H1 (cell line): ENCODE results near the gene PTPN18. TPM values are rescaled to one million over a fixed set of nuclear protein-coding genes. Genes with fewer than 3 reads are reported as not detected.
A peak's percentile ranks its signal among the peaks of the same experiment; 100 is the strongest.

Experiments used
- CTCF ChIA-PET: fragments of 300-600 bp; sonication (Branson Sonifier 250); formaldehyde crosslinking; loops from one replicate; lab custom pipeline; 2021; ENCODE audit not compliant: partially characterized antibody; lab: Charles Lee
- POLR2A ChIA-PET: fragments of 300-600 bp; sonication (Branson Sonifier 250); formaldehyde crosslinking; loops from one replicate; lab custom pipeline; 2021; ENCODE audit warnings: inconsistent platforms; ENCODE audit not compliant: partially characterized antibody; lab: Charles Lee
- DNase-seq, 2 experiments: peaks; one replicate each; pipeline versions ENCODE4 v3.0.0 to v3.0.0-alpha.2; 2010 to 2022; ENCODE audit warnings: low spot score in 2 of 2, low read depth in 1 of 2, mixed read lengths in 1 of 2
- FAIRE-seq: peaks from 2 replicates; lab custom pipeline; 2011; peaks lifted over from hg19 to GRCh38; lab: Jason Lieb, UNC
- H2AFZ ChIP-seq: 2 replicates; pipeline ENCODE4 v1.8.1; 2012; ENCODE audit warnings: low read length, inconsistent platforms
- H2AK5ac ChIP-seq: 2 replicates; pipeline ENCODE4 v1.6.1; 2013; ENCODE audit warnings: low read depth, low read length
- H2BK120ac ChIP-seq: replicated peaks from 2 replicates; pipeline ENCODE3; 2013; ENCODE audit warnings: low read depth, low read length, inconsistent platforms
- H2BK12ac ChIP-seq: 2 replicates; pipeline ENCODE4 v1.6.1; 2013; ENCODE audit warnings: low read depth, low read length
- H2BK15ac ChIP-seq: 2 replicates; pipeline ENCODE4 v1.6.1; 2013; ENCODE audit warnings: low read length
- H2BK20ac ChIP-seq: 2 replicates; pipeline ENCODE4 v1.6.1; 2013; ENCODE audit warnings: low read length
- H2BK5ac ChIP-seq: 2 replicates; pipeline ENCODE4 v1.6.1; 2013; ENCODE audit warnings: low read depth, low read length
- H3K14ac ChIP-seq: 2 replicates; pipeline ENCODE4 v1.6.1; 2013; ENCODE audit warnings: inconsistent platforms; ENCODE audit not compliant: insufficient read length
- H3K18ac ChIP-seq: 2 replicates; pipeline ENCODE4 v1.6.1; 2013; ENCODE audit warnings: low read length; ENCODE audit errors: extremely low read depth
- H3K23ac ChIP-seq: 2 replicates; pipeline ENCODE4 v1.6.1; 2013; ENCODE audit warnings: inconsistent platforms; ENCODE audit not compliant: insufficient read length
- H3K23me2 ChIP-seq: 2 replicates; pipeline ENCODE4 v1.6.1; 2013; ENCODE audit warnings: low read depth, low read length
- H3K27ac ChIP-seq: 2 replicates; pipeline ENCODE4 v1.6.1; 2011; ENCODE audit warnings: low read depth, low read length, inconsistent platforms
- H3K27me3 ChIP-seq, 4 experiments: replicated peaks in 1 of 4; 1 replicate in 1 of 4; 2 replicates in 3 of 4; pipeline versions ENCODE4 v1.6.1 to v1.8.1; 2011 to 2013; ENCODE audit warnings: low read length in 3 of 4, mild to moderate bottlenecking in 3 of 4, inconsistent platforms in 2 of 4, mixed read lengths in 2 of 4, moderate library complexity in 1 of 4; ENCODE audit not compliant: control insufficient read depth in 3 of 4, insufficient read depth in 3 of 4; ENCODE audit errors: extremely low read depth in 1 of 4
- H3K36me3 ChIP-seq, 4 experiments: 2 replicates each; pipeline versions ENCODE4 v1.6.1 to v1.8.1; 2011 to 2013; ENCODE audit warnings: mild to moderate bottlenecking in 4 of 4, low read length in 3 of 4, moderate library complexity in 2 of 4, control low read depth in 1 of 4, inconsistent platforms in 1 of 4; ENCODE audit not compliant: insufficient read depth in 4 of 4, control insufficient read depth in 2 of 4
- H3K4ac ChIP-seq: replicated peaks from 2 replicates; pipeline ENCODE3; 2013; ENCODE audit warnings: low read length, low read depth, mixed read lengths, inconsistent platforms; ENCODE audit not compliant: insufficient read length
- H3K4me1 ChIP-seq, 4 experiments: replicated peaks in 1 of 4; 1 replicate in 1 of 4; 2 replicates in 3 of 4; pipeline versions ENCODE4 v1.6.1 to v1.8.1; 2011 to 2013; ENCODE audit warnings: low read length in 3 of 4, inconsistent platforms in 2 of 4, mixed read lengths in 1 of 4; ENCODE audit not compliant: insufficient read depth in 4 of 4, control insufficient read depth in 3 of 4
- H3K4me2 ChIP-seq, 2 experiments: 2 replicates each; pipeline versions ENCODE4 v1.6.1 to v1.8.1; 2011 to 2013; ENCODE audit warnings: low read depth in 2 of 2, low read length in 2 of 2, control low read depth in 1 of 2, inconsistent platforms in 1 of 2, mild to moderate bottlenecking in 1 of 2; ENCODE audit not compliant: insufficient read depth in 1 of 2
- H3K4me3 ChIP-seq, 4 experiments: fragments of 200-600, 300-600 bp in 1 of 4; sonication (generic), shearing (Covaris generic), sonication (Bioruptor Twin) in 1 of 4; 2 replicates each; pipeline versions ENCODE4 v1.5.1 to v1.8.1; 2011 to 2016; ENCODE audit warnings: low read length in 4 of 4, low read depth in 3 of 4, control low read depth in 2 of 4, inconsistent platforms in 2 of 4, mild to moderate bottlenecking in 2 of 4, mixed read lengths in 1 of 4, moderate library complexity in 1 of 4; ENCODE audit not compliant: insufficient read depth in 2 of 4; ENCODE audit errors: extremely low read depth in 1 of 4
- H3K56ac ChIP-seq: replicated peaks from 2 replicates; pipeline ENCODE3; 2013; ENCODE audit warnings: low read depth, mild to moderate bottlenecking, mixed read lengths, low read length, inconsistent platforms; ENCODE audit not compliant: insufficient read length
- H3K79me1 ChIP-seq: 2 replicates; pipeline ENCODE4 v1.6.1; 2013; ENCODE audit warnings: low read depth, low read length, control low read depth
- H3K79me2 ChIP-seq, 2 experiments: 2 replicates each; pipeline versions ENCODE4 v1.6.1 to v1.8.1; 2012 to 2013; ENCODE audit warnings: low read length in 2 of 2, mild to moderate bottlenecking in 2 of 2, inconsistent platforms in 1 of 2; ENCODE audit not compliant: insufficient read depth in 2 of 2, control insufficient read depth in 1 of 2
- H3K9ac ChIP-seq, 4 experiments: replicated peaks in 1 of 4; 1 replicate in 1 of 4; 2 replicates in 3 of 4; pipeline versions ENCODE4 v1.6.1 to v1.8.1; 2011 to 2013; ENCODE audit warnings: low read depth in 3 of 4, low read length in 3 of 4, control low read depth in 2 of 4, mild to moderate bottlenecking in 2 of 4, moderate library complexity in 2 of 4, inconsistent platforms in 1 of 4; ENCODE audit errors: extremely low read depth in 1 of 4
- H3K9me3 ChIP-seq, 2 experiments: 2 replicates each; pipeline versions ENCODE4 v1.6.1 to v1.8.1; 2012 to 2013; ENCODE audit warnings: mild to moderate bottlenecking in 2 of 2, moderate library complexity in 2 of 2, control low read depth in 1 of 2, inconsistent platforms in 1 of 2, low read depth in 1 of 2, low read length in 1 of 2, mixed read lengths in 1 of 2; ENCODE audit not compliant: insufficient read depth in 2 of 2
- H4K20me1 ChIP-seq, 2 experiments: replicated peaks in 1 of 2; 2 replicates each; pipeline versions ENCODE3 to v1.8.1; 2011 to 2013; ENCODE audit warnings: inconsistent platforms in 2 of 2, low read length in 2 of 2, mild to moderate bottlenecking in 1 of 2; ENCODE audit not compliant: insufficient read depth in 2 of 2, control insufficient read depth in 1 of 2
- H4K5ac ChIP-seq: 2 replicates; pipeline ENCODE4 v1.6.1; 2013; ENCODE audit warnings: low read length, low read depth, mixed read lengths, inconsistent platforms; ENCODE audit not compliant: insufficient read length
- H4K8ac ChIP-seq: 2 replicates; pipeline ENCODE4 v1.8.0; 2013; ENCODE audit warnings: mild to moderate bottlenecking, moderate library complexity, low read length, inconsistent platforms; ENCODE audit not compliant: insufficient read depth; ENCODE audit errors: extremely low read depth
- H4K91ac ChIP-seq: replicated peaks from 2 replicates; pipeline ENCODE3; 2013; ENCODE audit warnings: low read length, mixed read lengths, inconsistent platforms; ENCODE audit not compliant: insufficient read length
- WGBS, 2 experiments: shearing (Covaris generic) in 1 of 2; methylation state at CpG; one replicate each; pipeline versions ENCODE4 v1.1.6 to v1.1.7; 2013 to 2015; ENCODE audit warnings: low lambda C conversion rate in 2 of 2, mixed read lengths in 2 of 2, inconsistent platforms in 1 of 2, low coverage in 1 of 2, missing lambda C conversion rate in 1 of 2; ENCODE audit not compliant: insufficient replicate concordance in 2 of 2, insufficient coverage in 1 of 2, insufficient read length in 1 of 2; ENCODE audit errors: extremely low coverage in 1 of 2, missing lambda C conversion rate in 1 of 2; 5-methylcytosine and 5-hydroxymethylcytosine counted together
- polyA plus RNA-seq, 7 experiments: library from polyadenylated mRNA; depleted of rRNA in 3 of 7; stranded (reverse) in 5 of 7; unstranded in 2 of 7; fragments of >200 nt in 5 of 7; fragments of 200-250 nt in 2 of 7; gene quantifications; 1 replicate in 5 of 7; 2 replicates in 1 of 7; 4 replicates in 1 of 7; pipeline versions ENCODE4 v1.2.1 to v1.2.3, GENCODE V29; 2011 to 2013; ENCODE audit warnings: missing spikeins in 2 of 7, mixed read lengths in 2 of 7
- total RNA-seq: library from RNA; stranded (reverse); fragmentation: NEBNext Ultra II Directional; extraction: Animal tissue kit (Norgen Biotek cat#: 25700); gene quantifications from 2 replicates; pipeline ENCODE4 v1.2.1, GENCODE V29; 2021

PTPN18 gene
- total and polyA plus RNA-seq, 2 of the 8 experiments (the other 6 are each of a cell fraction or from before 2014, with no cell fraction given): 13.2 to 14.7 TPM

DNA sequence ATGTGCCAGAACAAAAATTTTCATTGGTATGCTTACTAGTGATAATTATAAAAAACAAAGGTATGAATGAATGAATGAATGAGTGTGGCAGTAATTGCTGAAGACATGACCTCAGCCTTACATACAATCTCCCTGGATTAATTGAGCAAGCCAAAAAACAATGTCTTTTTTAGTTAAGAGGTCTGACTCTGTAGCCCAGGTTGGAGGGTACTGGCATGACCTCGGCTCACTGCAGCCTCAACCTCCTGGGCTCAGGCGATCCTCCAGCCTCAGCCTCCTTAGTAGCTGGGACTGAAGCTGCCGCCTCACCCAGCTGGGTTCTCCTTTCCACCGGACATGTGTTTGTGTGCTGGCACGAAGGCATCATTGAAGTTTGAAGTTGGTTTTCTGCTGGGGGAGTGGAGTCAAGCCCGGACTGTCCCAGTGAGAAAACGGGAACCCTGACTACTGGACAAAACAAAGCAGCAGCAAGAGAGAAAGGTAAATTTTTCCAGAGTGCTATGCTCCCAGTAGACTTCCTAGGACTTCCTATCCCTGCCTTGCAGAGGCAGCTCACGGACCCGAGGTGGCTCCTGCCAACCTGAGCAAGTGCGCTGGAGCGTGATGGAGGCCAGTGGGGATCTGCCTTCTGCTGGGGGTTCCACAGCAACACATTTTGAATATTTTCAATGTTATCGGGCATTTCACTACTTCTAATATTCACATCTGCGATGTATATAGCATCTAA, 19.5 kb upstream of the PTPN18 start:
- peak in 1 of 2 experiments; percentile 49 for DNase-seq

More for the DNA sequence above, 19.5 kb upstream of the PTPN18 start:
- Histone ChIP-seq H4K20me1 (peaks cover 0 to 2% of the 10 kb centered on the region in 2 experiments), H3K36me3 (peaks cover 0 to 3% (median under 1%) of the 10 kb centered on the region in 4 experiments; a peak in 1 of 8 replicates), H3K9ac (no peak overlapping the region), H2BK5ac (no peak overlapping the region), H3K56ac (no peak overlapping the region), H3K79me1 (no peaks in the 10 kb centered on the region; the same call in 1 of the 2 replicates), H2AK5ac (no peak overlapping the region), H2BK12ac (no peak overlapping the region), H3K14ac (no peak overlapping the region), H3K18ac (no peak overlapping the region), H2AFZ (peak overlapping the region; percentile 34; the same call in 1 of the 2 replicates), H3K23ac (no peak overlapping the region), H3K4me2 (peak overlapping the region; percentile 39 to 57), H3K4me1 (peaks cover 0 to 5% (median 4%) of the 10 kb centered on the region in 4 experiments; a peak in 4 of 7 replicates), H4K91ac (no peak overlapping the region), H3K79me2 (peaks cover 0 to 2% of the 10 kb centered on the region in 2 experiments; a peak in 1 of 4 replicates), H3K4ac (no peak overlapping the region), H2BK15ac (no peak overlapping the region), H3K9me3 (no peaks in the 10 kb centered on the region), H3K27me3 (no peaks in the 10 kb centered on the region), H3K4me3 (peak overlapping the region; percentile 16 to 83 (median 30); a peak in 6 of 8 replicates), H2BK120ac (no peak overlapping the region), H4K8ac (no peak overlapping the region), H3K27ac (no peak overlapping the region), H4K5ac (no peak overlapping the region), H3K23me2 (no peaks in the 10 kb centered on the region), H2BK20ac (no peak overlapping the region)
- CTCF ChIA-PET: interaction anchor here (0.7 to 5.6 kb wide), 5 partner anchors 33 to 154 kb away, joined by 3 to 28 read pairs (median 4); partner anchors contain the start of genes MZT2B and SMPD4
- 85% methylated on average over 13 of the region's 13 CpGs; no CpG with 5 or more reads in 1 of the 2 experiments for WGBS, 2 experiments
- POLR2A ChIA-PET: interaction anchor here (0.6 to 2.7 kb wide), 9 partner anchors 8 to 772 kb away, joined by 3 to 15 read pairs (median 3); partner anchors contain the start of gene SMPD4
- FAIRE-seq: no peak
